Measurements from ENCODE around the gene ADAMTSL2.

GRCh38 chr9:133485531-133486260 is 48.8 kb upstream of the ADAMTSL2 start:
- TF ChIP-seq CTCF (IDR thresholded peaks at IDR 0.05) (no peak), POLR2A (IDR thresholded peaks at IDR 0.05) (no peak)
